Medulla oblongata (tissue), 1 donor: Measurements from ENCODE around the gene CXCL12.

Experiments used
- DNase-seq: peaks from one replicate; pipeline ENCODE4 v3.0.0-alpha.2; 2015; ENCODE audit errors: extremely low spot score

Gene CXCL12

DNA sequence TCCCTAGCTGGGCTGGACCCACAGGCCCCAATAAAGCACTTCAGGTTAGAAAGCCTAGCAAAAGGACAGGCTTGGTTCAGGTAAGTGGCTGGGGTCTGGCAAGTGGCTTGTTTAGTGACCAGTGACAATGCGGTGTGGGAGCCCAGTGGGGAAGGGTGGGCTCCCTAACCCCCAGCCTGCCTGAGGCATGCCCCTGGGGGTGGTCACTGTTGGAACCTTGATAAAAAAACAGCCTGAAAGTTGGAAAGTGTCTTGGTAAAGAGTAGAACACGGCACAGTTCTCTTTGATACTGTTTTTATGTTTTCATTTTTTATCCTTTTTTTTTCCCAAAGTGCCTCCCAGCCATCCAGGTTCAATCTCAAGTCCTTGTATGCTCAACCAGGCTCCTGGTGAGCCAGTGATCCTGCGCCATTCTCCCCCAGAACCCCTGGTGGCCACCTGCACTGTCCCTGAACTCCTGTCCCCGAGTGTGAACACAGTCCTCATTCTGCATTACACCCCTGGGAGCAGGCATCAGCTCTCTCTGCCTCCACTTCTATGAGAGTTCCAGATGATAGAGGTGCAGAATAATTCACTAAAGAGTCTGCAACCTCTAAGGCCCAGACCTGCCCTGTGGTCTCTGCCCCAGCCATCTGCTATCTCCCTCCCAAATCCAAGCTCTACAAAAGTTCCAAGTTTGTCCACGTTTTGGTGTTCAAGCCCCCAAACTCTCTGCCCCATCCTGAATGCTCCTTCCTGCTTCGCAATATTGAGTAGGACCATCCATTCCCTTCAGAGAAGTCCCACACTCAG is 15.0 kb upstream of the CXCL12 start:
- DNase-seq, result no peak

DNA sequence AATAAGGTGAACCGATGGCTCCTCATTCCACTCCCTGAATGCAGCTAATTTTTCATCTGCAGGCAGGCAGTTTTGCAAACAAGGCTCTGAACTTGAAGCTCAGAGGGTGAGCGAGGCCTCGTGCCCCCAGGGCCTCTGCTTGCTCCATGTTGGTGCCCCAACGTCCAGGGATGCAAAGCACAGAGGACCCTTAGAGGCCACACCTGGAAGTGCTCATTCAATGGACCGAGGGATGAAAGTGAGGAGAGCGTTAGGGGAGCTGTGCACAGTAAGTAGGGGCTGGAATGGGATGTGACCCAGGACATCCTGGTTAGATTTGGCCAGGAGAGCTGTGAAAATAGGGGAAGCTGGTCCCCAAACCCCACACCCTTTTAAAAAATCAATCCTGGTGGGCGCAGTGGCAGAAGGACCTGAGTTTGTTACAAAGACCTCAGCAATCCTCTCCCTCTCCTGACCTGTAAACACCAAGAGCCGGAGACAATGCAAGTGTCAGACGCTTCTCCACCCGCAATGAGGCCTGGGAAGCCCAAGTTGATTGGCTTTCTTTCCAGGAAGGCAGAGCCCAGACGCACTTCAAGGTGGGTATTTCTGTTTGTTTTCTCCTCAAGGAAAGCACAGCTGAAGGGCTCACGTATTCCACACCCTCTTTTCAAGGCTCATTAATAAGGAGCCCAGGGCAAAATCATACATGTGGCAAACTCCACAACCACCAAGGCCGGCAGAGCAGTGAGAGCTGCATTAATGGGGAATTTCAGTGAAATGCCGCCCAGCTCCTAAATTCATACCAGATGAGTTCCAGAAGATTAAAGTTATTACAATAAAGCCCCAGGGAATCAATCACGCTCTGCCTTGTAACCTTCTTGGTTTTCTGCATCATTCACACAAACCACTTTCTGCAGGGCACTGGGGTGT is 14.1 kb upstream of the CXCL12 start:
- no peak for DNase-seq

DNA sequence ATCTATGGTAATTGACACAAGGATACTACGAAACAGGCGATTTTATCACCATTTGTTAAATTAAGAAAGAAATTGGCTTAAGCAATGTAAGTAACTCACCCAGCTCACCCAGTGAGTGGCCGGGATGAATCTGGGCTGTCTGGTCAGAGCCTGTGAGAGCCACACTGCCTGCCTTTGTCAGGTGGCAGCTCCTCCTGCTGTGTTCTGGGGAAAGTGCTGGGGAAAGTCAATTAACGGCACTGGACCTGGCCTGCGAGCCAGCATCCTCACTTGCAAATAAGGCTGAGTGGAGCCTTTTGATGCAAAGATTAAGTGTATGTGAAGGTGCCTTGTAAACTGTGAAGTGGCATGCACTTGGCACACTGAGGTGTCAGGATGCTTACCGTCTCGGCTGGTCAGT is 13.4 kb upstream of the CXCL12 start:
- DNase-seq, result no peak

GRCh38 chr10:44397476-44398225 is 12.8 kb upstream of the CXCL12 start:
- DNase-seq, result no peak

DNA sequence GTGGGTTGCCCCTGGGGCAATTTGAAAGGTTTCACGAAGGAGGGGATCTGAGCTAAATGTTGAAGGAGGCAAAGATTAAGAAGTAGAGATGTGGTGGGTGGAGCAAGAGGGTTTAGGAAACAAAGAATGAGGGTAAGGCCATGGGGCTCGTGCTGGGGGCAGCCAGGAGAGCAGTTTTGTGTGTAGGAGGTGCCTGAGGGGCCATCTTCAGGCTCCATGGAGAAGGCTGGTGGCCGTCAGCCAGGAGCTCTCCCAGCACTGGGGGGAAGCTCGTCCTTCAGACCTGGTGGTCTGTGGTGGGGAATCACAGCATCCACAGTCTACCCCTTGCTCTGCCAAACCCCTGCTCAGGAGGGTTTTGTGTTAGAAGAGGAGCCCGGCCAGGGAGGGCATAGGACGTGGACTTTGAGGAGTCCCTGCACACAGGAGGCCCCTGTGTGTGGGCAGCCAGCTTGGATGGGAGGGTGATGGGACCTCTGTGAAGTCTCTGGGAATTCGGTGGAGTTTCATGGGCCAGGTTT is 11.8 kb upstream of the CXCL12 start:
- no peak for DNase-seq

DNA sequence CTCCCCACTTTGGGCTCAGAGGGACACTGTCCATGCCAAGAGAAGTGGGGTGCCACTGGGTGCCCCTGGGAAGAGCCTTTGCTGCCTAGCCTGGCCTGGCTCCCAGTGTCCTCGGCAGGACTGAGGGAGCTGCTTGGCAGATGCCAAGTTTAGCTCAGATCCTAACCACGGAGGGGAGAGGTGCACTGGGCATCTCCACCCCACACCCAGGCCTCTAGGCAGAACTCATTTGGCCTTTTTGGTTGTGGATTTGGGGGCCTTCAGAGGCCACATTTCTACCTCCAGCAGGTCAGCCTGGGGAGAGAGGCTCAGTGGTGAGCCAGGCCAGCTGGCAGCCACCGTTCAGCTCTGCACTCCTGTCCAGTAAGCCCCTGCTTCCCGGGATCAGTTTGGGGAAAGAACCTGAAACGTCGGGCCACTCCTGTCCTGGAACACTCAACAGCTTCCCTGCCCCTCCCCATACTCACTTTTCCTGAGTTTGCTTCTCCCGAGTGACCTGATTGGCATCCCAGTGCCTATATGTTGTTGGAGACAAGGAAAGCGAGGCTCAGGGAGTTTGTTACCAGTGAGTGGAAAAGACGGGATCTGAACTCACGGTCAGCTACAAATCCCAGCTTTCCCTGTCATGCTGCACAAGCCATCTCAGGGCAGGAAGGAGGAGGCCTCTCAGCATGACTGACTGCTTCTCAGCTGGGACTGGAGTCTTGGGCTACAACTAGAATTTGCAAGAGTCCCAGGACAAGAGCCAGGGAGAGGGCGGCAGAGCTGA is 11.2 kb upstream of the CXCL12 start:
- DNase-seq, result no peak

DNA sequence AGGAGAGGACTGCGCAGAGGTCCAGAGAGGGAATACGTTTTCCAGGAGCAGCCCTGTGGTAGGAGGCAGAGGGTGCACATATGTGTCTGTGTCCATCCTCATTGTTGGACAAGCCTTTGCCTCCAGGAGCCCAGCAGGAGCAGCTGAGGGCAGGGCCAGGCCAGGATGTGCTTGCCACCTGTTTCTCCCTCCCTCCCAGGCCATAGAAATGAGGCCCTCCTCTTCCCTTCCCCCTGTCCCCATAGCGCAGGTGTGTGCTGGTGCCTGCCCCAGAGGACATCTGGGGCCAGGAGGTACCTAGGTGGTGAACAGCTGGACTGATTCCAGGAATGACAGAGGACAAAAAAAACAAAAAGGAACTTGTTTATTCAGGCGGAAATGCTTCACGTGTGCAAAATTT is 10.5 kb upstream of the CXCL12 start:
- DNase-seq, result no peak

GRCh38 chr10:44394696-44395381 is 9.9 kb upstream of the CXCL12 start:
- no peak for DNase-seq

- DNase-seq, result no peak
These were observed 9.1 kb upstream of the CXCL12 start for GRCh38 chr10:44393834-44394547.

DNA sequence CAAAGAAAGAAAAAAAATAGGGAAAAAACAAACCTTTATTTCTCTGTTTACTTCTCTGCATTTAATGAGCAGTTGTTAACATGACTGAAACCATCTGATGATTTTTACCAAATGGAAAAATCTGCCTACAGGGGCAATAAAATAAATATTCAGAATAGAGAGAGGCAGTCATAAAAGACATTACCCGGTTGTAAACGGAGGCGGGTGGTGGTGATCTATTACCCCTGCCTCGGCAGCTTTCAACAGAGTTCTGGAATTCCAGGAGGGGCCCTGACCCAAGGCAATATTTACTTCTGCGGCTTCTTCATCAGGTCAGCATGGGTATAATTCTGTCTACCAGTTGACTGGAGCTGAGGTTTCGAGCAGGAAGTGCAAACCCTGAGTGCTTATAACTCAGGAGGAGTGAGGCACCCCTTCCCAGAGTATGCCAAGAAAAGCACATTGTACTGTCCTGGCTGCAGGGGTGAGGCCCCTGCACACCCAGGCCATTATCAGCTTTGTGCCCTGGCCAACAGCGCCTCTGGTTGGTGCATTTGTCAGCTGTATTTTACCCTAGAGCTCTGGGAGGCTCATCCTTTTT is 8.2 kb upstream of the CXCL12 start:
- DNase-seq, result no peak

DNA sequence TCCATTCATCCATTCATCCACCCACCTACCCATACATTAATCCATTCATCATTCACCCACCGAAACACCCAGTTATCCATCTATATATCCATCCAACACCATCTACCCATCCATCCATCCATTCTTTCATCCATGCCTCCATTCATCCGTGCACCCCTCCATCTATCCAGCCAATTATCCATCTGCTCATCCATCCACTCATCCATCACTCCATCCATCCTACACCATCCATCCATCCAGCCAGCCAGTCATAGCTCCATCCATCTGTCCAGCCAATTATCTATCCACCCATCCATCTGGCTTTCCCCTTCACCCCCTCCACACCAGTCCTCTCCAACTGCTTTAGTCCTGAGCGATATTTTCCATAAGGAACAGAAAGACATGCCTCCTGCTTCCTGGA is 7.5 kb upstream of the CXCL12 start:
- no peak for DNase-seq

- DNase-seq, result no peak
These were observed 7.1 kb upstream of the CXCL12 start for GRCh38 chr10:44391981-44392380.

DNA sequence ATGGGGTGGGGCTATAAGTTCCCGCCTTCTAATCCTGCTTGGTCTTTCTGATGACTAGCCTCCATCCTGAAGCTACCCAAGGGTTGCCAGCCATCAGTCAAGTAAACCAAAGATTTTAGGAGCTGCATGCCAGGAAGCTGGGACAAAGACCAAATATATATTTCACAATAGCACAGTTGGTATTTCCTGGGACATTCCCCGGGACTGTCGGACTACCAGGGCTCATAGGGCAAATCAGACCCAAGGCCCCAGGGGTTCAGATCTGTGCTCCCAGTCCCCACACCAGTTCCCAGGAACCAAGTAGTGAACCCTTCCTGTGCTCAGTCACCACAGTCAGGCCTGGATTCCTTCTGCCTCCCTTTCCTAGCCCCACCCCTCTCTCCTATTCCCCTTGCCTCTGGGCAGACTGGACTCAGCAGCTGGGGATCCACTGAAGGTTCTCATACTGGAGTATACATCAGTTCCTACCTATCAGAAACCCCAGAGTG is 5.7 kb upstream of the CXCL12 start:
- DNase-seq, result no peak

GRCh38 chr10:44389556-44389955 is 4.7 kb upstream of the CXCL12 start:
- no peak for DNase-seq

GRCh38 chr10:44389150-44389549 is 4.3 kb upstream of the CXCL12 start:
- peak; percentile 51 for DNase-seq

DNA sequence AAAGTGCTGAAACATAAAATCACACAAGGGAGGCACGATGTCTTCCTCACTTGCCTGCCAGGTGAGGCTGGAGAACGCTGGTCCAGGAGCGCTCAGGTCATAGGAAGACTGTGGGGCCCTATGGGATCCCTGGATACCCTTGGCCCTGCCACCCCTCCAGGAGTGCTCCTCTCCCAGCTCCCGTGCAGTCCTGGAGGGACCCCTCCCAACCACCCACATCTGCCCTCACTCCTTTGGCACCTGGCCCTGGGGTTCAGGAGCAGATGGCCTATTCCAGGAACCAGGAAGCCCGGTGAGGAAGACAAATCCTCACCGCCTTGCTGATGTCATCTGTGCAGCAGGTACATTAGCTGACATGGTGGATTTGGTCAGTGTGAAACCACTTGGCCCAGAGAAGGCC is 3.7 kb upstream of the CXCL12 start:
- no peak for DNase-seq

GRCh38 chr10:44387853-44388251 is 3.0 kb upstream of the CXCL12 start:
- no peak for DNase-seq

GRCh38 chr10:44386546-44387052 is 1.7 kb upstream of the CXCL12 start:
- peak; percentile 69 for DNase-seq
